OCI-LY3 (cell line): ENCODE results near the gene EDEM2.

Source experiments
- H2AFZ ChIP-seq: fragments of 200-600, 300-600 bp; shearing (Covaris generic); 2 replicates; pipeline ENCODE4 v1.6.0; 2014; ENCODE audit warnings: antibody characterized with exemption, low read depth, low read length
- H3K27ac ChIP-seq: fragments of 200-600, 300-600 bp; sonication (generic); 2 replicates; pipeline ENCODE4 v1.5.1; 2014; ENCODE audit warnings: mild to moderate bottlenecking, low read length, moderate library complexity, mixed read lengths
- H3K27me3 ChIP-seq: fragments of 200-600, 300-600 bp; sonication (generic); 2 replicates; pipeline ENCODE4 v1.6.1; 2014; ENCODE audit warnings: low read depth, low read length, mixed read lengths
- H3K36me3 ChIP-seq: fragments of 200-600, 300-600 bp; sonication (generic); replicated peaks from 2 replicates; pipeline ENCODE3; 2014; ENCODE audit warnings: low read depth, low read length, mixed read lengths
- H3K4me1 ChIP-seq: fragments of 300-600, 200-600 bp; sonication (generic); 2 replicates; pipeline ENCODE4 v1.6.1; 2014; ENCODE audit warnings: low read length, mixed read lengths
- H3K4me2 ChIP-seq: fragments of 200-600, 300-600 bp; sonication (generic); 2 replicates; pipeline ENCODE4 v1.6.1; 2014; ENCODE audit warnings: low read length, mixed read lengths
- H3K4me3 ChIP-seq: fragments of 300-600, 200-600 bp; sonication (generic); 2 replicates; pipeline ENCODE4 v1.5.1; 2014; ENCODE audit warnings: antibody characterized with exemption, mild to moderate bottlenecking, low read length, moderate library complexity
- H3K79me2 ChIP-seq: fragments of 300-600, 200-600 bp; shearing (Covaris generic); 2 replicates; pipeline ENCODE4 v1.6.1; 2014; ENCODE audit warnings: mild to moderate bottlenecking, low read length, mixed read lengths
- H3K9ac ChIP-seq: fragments of 300-600, 200-600 bp; shearing (Covaris generic); 2 replicates; pipeline ENCODE4 v1.6.0; 2014; ENCODE audit warnings: mild to moderate bottlenecking, low read length, moderate library complexity
- H3K9me3 ChIP-seq: fragments of 200-600, 300-600 bp; shearing (Covaris generic); 2 replicates; pipeline ENCODE4 v1.6.1; 2014; ENCODE audit warnings: low read length, mixed read lengths; ENCODE audit not compliant: insufficient read depth
- H4K20me1 ChIP-seq: fragments of 200-600, 300-600 bp; sonication (generic); 2 replicates; pipeline ENCODE4 v1.6.1; 2016; ENCODE audit warnings: low read length, mixed read lengths; ENCODE audit not compliant: insufficient read depth
- CTCF ChIP-seq: fragments of 200-600, 300-600 bp; sonication (generic); IDR thresholded peaks from 2 replicates; pipeline ENCODE4 v1.5.1; 2014; ENCODE audit warnings: antibody characterized with exemption, low read length, low read depth
- EZH2phosphoT487 ChIP-seq: fragments of 200-600 bp; shearing (Covaris generic); IDR thresholded peaks from 2 replicates; pipeline ENCODE4 v1.6.1; 2018; ENCODE audit warnings: antibody characterized with exemption, mixed run types, low read depth

EDEM2 gene

DNA sequence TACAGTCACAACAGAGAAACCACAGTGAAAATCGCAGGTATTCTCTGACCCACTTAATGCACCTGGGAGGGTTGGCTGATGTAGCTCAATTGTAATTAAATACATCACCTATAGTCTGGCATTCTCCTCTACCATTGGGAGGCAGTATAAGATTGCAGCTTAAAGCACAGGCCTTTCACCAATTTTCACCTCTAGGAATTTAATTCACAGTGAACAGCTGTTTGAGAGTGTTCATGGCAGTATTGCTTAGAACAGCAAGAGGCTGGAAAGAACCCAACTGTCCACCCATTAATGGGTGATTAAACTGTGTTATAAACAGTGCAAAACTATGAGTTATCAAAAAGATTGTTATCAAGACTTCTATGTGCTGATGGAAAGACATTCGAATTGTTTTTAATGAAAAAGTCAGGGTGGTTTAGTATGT is 2.0 kb downstream of the EDEM2 start:
- TF ChIP-seq EZH2phosphoT487 (no peak), CTCF (peak; percentile 88)
- peaks cover 23% of the 10 kb centered on the region for H3K36me3 ChIP-seq
- peak overlapping the region; percentile 34 for H3K4me3 ChIP-seq
- H2AFZ ChIP-seq = no peak overlapping the region
- H4K20me1 ChIP-seq = peaks cover 8% of the 10 kb centered on the region; the same call in 1 of the 2 replicates
- peak overlapping the region; percentile 16; the same call in 1 of the 2 replicates for H3K9ac ChIP-seq
- H3K4me1 ChIP-seq = peaks cover 38% of the 10 kb centered on the region
- H3K9me3 ChIP-seq = no peaks in the 10 kb centered on the region
- peak overlapping the region; percentile 69 for H3K27ac ChIP-seq
- peaks cover 10% of the 10 kb centered on the region for H3K79me2 ChIP-seq
- no peaks in the 10 kb centered on the region for H3K27me3 ChIP-seq
- peak overlapping the region; percentile 63 for H3K4me2 ChIP-seq

- H2AFZ ChIP-seq = no peak overlapping the region
- H3K27ac ChIP-seq = peak overlapping the region; percentile 69
- peak overlapping the region; percentile 63 for H3K4me2 ChIP-seq
- peaks cover 10% of the 10 kb centered on the region for H3K79me2 ChIP-seq
- peaks cover 38% of the 10 kb centered on the region for H3K4me1 ChIP-seq
- H3K9ac ChIP-seq = peak overlapping the region; percentile 16; the same call in 1 of the 2 replicates
- no peak for TF ChIP-seq CTCF
- no peak for TF ChIP-seq EZH2phosphoT487
- peaks cover 23% of the 10 kb centered on the region for H3K36me3 ChIP-seq
- peak overlapping the region; percentile 34 for H3K4me3 ChIP-seq
- H4K20me1 ChIP-seq = peaks cover 8% of the 10 kb centered on the region; the same call in 1 of the 2 replicates
- H3K9me3 ChIP-seq = no peaks in the 10 kb centered on the region
- no peaks in the 10 kb centered on the region for H3K27me3 ChIP-seq
Measured at GRCh38 chr20:35144694-35145093, 2.4 kb downstream of the EDEM2 start.

- H3K9ac ChIP-seq = no peak overlapping the region
- no peaks in the 10 kb centered on the region for H3K79me2 ChIP-seq
- no peak overlapping the region for H3K27ac ChIP-seq
- TF ChIP-seq EZH2phosphoT487 (no peak), CTCF (no peak)
- H3K4me3 ChIP-seq = no peak overlapping the region
- no peaks in the 10 kb centered on the region for H4K20me1 ChIP-seq
- peaks cover 39% of the 10 kb centered on the region for H3K36me3 ChIP-seq
- no peak overlapping the region for H2AFZ ChIP-seq
- no peaks in the 10 kb centered on the region for H3K27me3 ChIP-seq
- no peak overlapping the region for H3K4me2 ChIP-seq
- no peaks in the 10 kb centered on the region for H3K4me1 ChIP-seq
- H3K9me3 ChIP-seq = no peaks in the 10 kb centered on the region
Measured at GRCh38 chr20:35135867-35136586, 11.1 kb downstream of the EDEM2 start.

GRCh38 chr20:35134880-35135279 is 12.3 kb downstream of the EDEM2 start:
- no peaks in the 10 kb centered on the region for H3K9me3 ChIP-seq
- H3K4me3 ChIP-seq = no peak overlapping the region
- no peaks in the 10 kb centered on the region for H3K79me2 ChIP-seq
- H4K20me1 ChIP-seq = no peaks in the 10 kb centered on the region
- no peak overlapping the region for H2AFZ ChIP-seq
- no peak overlapping the region for H3K9ac ChIP-seq
- H3K27me3 ChIP-seq = no peaks in the 10 kb centered on the region
- H3K4me1 ChIP-seq = no peaks in the 10 kb centered on the region
- TF ChIP-seq EZH2phosphoT487 (no peak), CTCF (no peak)
- no peak overlapping the region for H3K4me2 ChIP-seq
- H3K36me3 ChIP-seq = peaks cover 41% of the 10 kb centered on the region
- H3K27ac ChIP-seq = no peak overlapping the region
